Omental fat pad (tissue), 4 donors: ENCODE measurements around the gene NLRP9. TPM values are rescaled to one million over a fixed set of nuclear protein-coding genes. Genes with fewer than 3 reads are reported as not detected.

ENCODE experiments used
- ATAC-seq: fragments of 150-250 bp; one replicate; pipeline ENCODE4 v1.9.1; 2016; ENCODE audit warnings: mild to moderate bottlenecking, moderate library complexity; ENCODE audit not compliant: low FRiP score
- DNase-seq: peaks from one replicate; pipeline ENCODE4 v3.0.0-alpha.2; 2019; ENCODE audit warnings: low spot score
- CTCF ChIP-seq, 3 donors: fragments of 450-650 bp; IDR thresholded peaks; one replicate each; pipeline ENCODE4 v1.5.1; 2016 to 2017; ENCODE audit warnings: antibody characterized with exemption in 3 of 3, mild to moderate bottlenecking in 3 of 3, moderate library complexity in 2 of 3
- total RNA-seq, 4 donors: library from RNA; depleted of rRNA; stranded (reverse); fragments of >200 nt; gene quantifications; one replicate each; pipeline ENCODE4 v1.1.0, GENCODE V29; 2016

The NLRP9 gene
- total RNA-seq, 4 donors from 2014 or later, result not detected

- ATAC-seq, result no peak
- no peak for DNase-seq
- TF ChIP-seq CTCF (IDR thresholded peaks at IDR 0.05), result no peak
These were observed 36.0 kb downstream of the NLRP9 start for GRCh38 chr19:55702131-55702627.

DNA sequence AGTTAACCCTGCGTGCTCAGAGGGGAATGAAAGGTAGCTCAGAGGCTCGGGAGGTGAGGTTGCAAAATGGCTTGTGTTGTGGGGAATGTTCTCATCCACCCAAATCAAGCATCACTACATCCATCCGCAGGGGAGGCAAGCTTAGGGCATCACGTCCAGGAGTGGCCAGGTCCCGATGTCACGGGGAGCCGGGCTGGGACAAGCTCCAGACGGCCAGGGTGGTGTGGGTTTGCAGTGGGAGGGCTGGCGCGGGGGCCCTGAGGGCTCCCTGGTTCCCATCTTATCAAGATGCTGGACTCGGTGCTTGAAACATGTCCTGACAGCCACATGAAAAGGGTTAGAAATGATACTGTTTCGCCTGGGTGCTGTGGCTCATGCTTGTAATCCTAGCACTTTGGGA is 37.4 kb downstream of the NLRP9 start:
- no peak for TF ChIP-seq CTCF (IDR thresholded peaks at IDR 0.05)
- no peak for DNase-seq
- ATAC-seq, result no peak

- ATAC-seq (no peak), DNase-seq (no peak)
- TF ChIP-seq CTCF (IDR thresholded peaks at IDR 0.05), result no peak
These were observed 39.0 kb downstream of the NLRP9 start for GRCh38 chr19:55699221-55699620.

DNA sequence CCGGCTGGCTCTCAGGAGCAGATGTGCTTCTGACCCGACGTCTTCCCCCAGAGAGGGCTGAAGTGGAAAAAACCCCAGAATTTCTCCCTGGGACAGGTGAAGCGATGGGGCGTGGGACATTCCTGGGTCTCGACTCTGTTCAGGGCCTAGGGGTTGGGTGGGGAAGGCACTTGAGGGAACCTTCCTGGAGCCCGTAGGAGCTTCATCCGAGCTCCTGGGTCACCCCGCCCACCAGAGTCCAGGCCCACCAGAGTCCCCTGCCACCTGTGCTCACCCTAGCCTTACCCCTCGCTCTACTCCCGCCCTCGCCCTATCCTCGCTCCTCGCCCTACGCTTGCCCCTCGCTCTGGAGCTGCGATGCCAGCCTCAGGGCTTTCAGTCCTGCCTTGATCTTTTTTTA is 39.9 kb downstream of the NLRP9 start:
- DNase-seq, result no peak
- TF ChIP-seq CTCF (IDR thresholded peaks at IDR 0.05), result no peak
- ATAC-seq, result no peak

DNA sequence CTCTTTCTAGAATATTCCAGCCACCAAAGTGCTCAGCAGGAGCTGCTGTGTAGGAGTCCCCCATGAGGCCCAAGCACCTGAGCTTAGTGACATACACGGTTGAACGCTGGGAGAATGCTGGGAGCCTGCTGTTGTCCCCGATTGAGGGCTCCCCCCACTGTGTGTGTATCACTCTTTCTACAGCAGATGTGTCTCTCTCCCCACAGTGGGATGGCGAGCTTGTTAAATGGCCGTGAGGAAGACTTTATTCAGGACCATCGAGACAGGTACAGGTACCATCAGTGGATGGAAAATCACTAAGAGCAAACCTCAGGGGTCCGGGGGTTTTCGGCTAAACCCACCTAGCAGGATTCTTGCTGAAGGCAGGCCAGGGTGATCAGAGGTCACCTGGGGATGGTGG is 40.5 kb downstream of the NLRP9 start:
- no peak for TF ChIP-seq CTCF (IDR thresholded peaks at IDR 0.05)
- DNase-seq (no peak), ATAC-seq (no peak)

DNA sequence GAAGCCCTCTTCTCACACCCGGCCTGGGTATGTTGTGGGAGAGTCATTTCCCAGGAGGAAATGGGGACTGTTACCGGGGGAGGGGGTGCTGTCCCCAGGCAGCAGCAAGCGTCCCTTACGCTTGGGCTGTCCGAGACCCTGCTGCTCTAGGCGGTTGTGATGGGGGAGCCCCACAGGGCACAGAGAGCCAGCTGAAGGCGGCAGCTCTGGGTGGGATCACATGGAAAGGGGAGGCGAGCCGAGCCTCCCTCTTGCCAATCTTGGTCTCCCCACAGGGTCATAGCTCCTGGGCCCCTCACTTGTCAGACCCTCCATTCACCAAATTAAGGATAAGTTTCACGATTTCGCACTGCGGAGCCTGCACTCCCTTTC is 41.1 kb downstream of the NLRP9 start:
- no peak for TF ChIP-seq CTCF (IDR thresholded peaks at IDR 0.05)
- no peak for DNase-seq
- no peak for ATAC-seq

DNA sequence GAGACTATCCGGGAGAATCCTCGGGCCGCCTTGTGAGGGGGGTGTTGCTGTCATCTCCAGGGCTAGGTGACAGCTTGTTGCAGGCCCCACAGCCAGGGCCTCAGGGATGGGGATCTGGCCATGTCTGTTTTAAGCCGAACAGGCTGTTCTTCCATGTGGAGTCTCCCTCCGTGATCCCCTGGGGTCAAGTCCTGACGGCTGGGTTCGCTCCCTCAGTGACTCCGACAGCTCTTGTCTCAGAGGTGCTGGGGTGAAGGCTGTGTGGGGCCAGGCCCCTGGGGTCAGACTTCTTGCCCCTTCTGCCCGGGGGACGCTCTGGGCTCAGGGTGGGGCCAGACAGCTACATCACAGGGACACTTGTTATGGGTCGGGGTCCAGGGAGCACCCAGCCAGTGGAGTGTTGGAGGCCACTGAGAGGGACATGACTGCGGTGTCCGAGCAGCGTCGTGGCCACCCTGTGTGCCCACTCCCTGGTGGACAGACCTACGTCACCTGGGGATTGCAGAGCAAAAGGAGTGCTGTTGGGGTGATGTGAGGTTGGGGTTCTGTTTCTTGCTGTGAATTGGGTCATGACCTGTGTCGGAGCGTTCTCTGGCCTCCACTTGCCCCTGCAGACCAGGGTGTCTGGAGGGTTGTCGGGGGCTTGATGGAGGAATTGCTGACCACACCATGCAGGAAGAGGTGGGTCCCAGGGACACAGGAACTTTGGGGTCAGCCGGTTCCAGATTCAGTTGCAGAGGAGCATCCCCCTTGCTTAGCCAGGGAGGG is 41.7 kb downstream of the NLRP9 start:
- no peak for TF ChIP-seq CTCF (IDR thresholded peaks at IDR 0.05)
- DNase-seq (no peak), ATAC-seq (no peak)
